Lower lobe of right lung (tissue), 2 donors: ENCODE results near the gene CTNNA3. TPM values are rescaled to one million over a fixed set of nuclear protein-coding genes. Genes with fewer than 3 reads are reported as not detected.

Experiments used
- ATAC-seq, 2 donors: fragments of 200-7000 bp; cut with Tn5 transposase; one replicate each; pipeline ENCODE4 v1.9.1; 2020 to 2022; ENCODE audit warnings: mild to moderate bottlenecking in 2 of 2, moderate library complexity in 2 of 2
- DNase-seq: peaks from one replicate; pipeline ENCODE4 v3.0.0-alpha.2; 2020
- H3K27ac ChIP-seq: fragments of 200-600 bp; one replicate; pipeline ENCODE4 v1.8.0; 2022
- H3K27me3 ChIP-seq: fragments of 200-600 bp; one replicate; pipeline ENCODE4 v1.8.0; 2022; ENCODE audit warnings: low read depth
- H3K36me3 ChIP-seq: fragments of 200-600 bp; one replicate; pipeline ENCODE4 v1.8.0; 2022; ENCODE audit warnings: mild to moderate bottlenecking
- H3K4me1 ChIP-seq: fragments of 200-600 bp; one replicate; pipeline ENCODE4 v1.8.0; 2022
- H3K4me3 ChIP-seq: fragments of 200-600 bp; one replicate; pipeline ENCODE4 v1.8.0; 2022; ENCODE audit warnings: mild to moderate bottlenecking
- H3K9me3 ChIP-seq: fragments of 200-600 bp; one replicate; pipeline ENCODE4 v1.8.0; 2022
- intact Hi-C: fragments of 100-400 bp; cut with DNase I; formaldehyde crosslinking; loops from one replicate; pipeline ENCODE4 v1.11.0; 2022
- total RNA-seq: library from RNA; stranded (reverse); fragmentation: NEBNext Ultra II Directional; extraction: Animal tissue kit (Norgen Biotek cat#: 25700); gene quantifications from one replicate; pipeline ENCODE4 v1.2.1, GENCODE V29; 2021
- TF ChIP-seq, protein P1 (sequence below): fragments of 200-600 bp; IDR thresholded peaks from one replicate; pipeline ENCODE4 v1.8.0; 2022; ENCODE audit warnings: antibody characterized with exemption, mild to moderate bottlenecking
- donor health status: DM: no; HTN: yes; CAD: no; lungs with severe emphysema.

Gene CTNNA3
- total RNA-seq, 1 donor from 2014 or later: not detected

GRCh38 chr10:66886848-66887247, 809.1 kb downstream of the CTNNA3 start:
- no peak overlapping the region for H3K4me3 ChIP-seq
- no peak for ATAC-seq
- intact Hi-C loops: no loop called here
- no peaks in the 10 kb centered on the region for H3K36me3 ChIP-seq
- H3K27ac ChIP-seq: no peak overlapping the region
- no peaks in the 10 kb centered on the region for H3K4me1 ChIP-seq
- no peak for DNase-seq
- TF ChIP-seq, protein P1, sequence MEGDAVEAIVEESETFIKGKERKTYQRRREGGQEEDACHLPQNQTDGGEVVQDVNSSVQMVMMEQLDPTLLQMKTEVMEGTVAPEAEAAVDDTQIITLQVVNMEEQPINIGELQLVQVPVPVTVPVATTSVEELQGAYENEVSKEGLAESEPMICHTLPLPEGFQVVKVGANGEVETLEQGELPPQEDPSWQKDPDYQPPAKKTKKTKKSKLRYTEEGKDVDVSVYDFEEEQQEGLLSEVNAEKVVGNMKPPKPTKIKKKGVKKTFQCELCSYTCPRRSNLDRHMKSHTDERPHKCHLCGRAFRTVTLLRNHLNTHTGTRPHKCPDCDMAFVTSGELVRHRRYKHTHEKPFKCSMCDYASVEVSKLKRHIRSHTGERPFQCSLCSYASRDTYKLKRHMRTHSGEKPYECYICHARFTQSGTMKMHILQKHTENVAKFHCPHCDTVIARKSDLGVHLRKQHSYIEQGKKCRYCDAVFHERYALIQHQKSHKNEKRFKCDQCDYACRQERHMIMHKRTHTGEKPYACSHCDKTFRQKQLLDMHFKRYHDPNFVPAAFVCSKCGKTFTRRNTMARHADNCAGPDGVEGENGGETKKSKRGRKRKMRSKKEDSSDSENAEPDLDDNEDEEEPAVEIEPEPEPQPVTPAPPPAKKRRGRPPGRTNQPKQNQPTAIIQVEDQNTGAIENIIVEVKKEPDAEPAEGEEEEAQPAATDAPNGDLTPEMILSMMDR: no peak
- no peaks in the 10 kb centered on the region for H3K27me3 ChIP-seq
- H3K9me3 ChIP-seq: no peaks in the 10 kb centered on the region

DNA sequence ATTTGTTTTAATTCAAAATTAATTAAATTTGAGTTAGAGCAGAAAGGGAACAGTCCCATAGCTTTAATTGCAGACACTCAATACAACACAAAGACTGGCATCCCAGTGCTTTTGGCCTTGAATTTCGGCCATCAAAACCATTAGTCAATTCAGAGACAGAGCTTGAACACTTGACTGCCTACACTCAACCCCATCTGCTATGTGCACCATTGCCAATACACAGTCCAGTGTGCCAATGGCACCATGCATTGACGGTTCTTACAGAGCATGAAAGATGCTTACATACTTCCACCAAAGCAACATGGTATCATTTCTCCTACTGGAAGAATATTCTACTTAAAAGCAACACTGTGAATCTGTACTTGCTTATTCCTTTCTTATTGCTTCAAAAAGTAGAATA, 813.7 kb downstream of the CTNNA3 start:
- Histone ChIP-seq H3K27ac (no peak overlapping the region), H3K27me3 (no peaks in the 10 kb centered on the region), H3K36me3 (no peaks in the 10 kb centered on the region), H3K4me3 (no peak overlapping the region), H3K4me1 (no peaks in the 10 kb centered on the region), H3K9me3 (no peaks in the 10 kb centered on the region)
- intact Hi-C loops: no loop called here
- ATAC-seq (no peak), DNase-seq (no peak)
- TF ChIP-seq, protein P1: no peak

GRCh38 chr10:66881814-66882213, 814.2 kb downstream of the CTNNA3 start:
- H3K9me3 ChIP-seq: no peaks in the 10 kb centered on the region
- ATAC-seq: no peak
- H3K4me3 ChIP-seq: no peak overlapping the region
- no peaks in the 10 kb centered on the region for H3K36me3 ChIP-seq
- TF ChIP-seq, protein P1: no peak
- no peak overlapping the region for H3K27ac ChIP-seq
- intact Hi-C loops: no loop called here
- no peak for DNase-seq
- H3K4me1 ChIP-seq: no peaks in the 10 kb centered on the region
- no peaks in the 10 kb centered on the region for H3K27me3 ChIP-seq

GRCh38 chr10:66880826-66881225, 815.2 kb downstream of the CTNNA3 start:
- TF ChIP-seq, protein P1: no peak
- Histone ChIP-seq H3K4me1 (no peaks in the 10 kb centered on the region), H3K4me3 (no peak overlapping the region), H3K27ac (no peak overlapping the region), H3K27me3 (no peaks in the 10 kb centered on the region), H3K36me3 (no peaks in the 10 kb centered on the region), H3K9me3 (no peaks in the 10 kb centered on the region)
- ATAC-seq: no peak
- intact Hi-C loops: no loop called here
- DNase-seq: no peak

GRCh38 chr10:66880292-66880691, 815.7 kb downstream of the CTNNA3 start:
- H3K4me1 ChIP-seq: no peaks in the 10 kb centered on the region
- no peak overlapping the region for H3K27ac ChIP-seq
- ATAC-seq (no peak), DNase-seq (no peak)
- H3K4me3 ChIP-seq: no peak overlapping the region
- intact Hi-C loops: no loop called here
- H3K27me3 ChIP-seq: no peaks in the 10 kb centered on the region
- no peaks in the 10 kb centered on the region for H3K36me3 ChIP-seq
- no peaks in the 10 kb centered on the region for H3K9me3 ChIP-seq
- TF ChIP-seq, protein P1: no peak

DNA sequence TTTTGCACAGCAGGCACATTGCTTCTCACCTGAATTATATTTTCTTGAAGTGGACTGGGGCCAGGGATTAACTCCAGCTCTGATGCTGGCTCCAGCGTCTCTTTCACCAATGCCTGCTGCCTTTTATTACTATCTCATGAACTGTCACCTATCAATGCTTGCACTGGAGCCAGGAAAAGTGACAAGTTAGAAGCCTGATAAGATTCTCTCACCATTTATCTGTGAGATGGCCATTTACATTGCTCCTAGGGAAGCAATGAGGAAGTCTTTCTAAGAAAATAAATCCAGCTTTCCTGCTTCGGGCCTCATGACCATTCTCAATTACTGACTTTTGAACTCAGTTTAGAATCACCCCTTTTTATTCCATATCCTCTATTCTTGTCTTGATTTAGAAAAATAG, 818.6 kb downstream of the CTNNA3 start:
- Histone ChIP-seq H3K27ac (no peak overlapping the region), H3K36me3 (no peaks in the 10 kb centered on the region), H3K9me3 (no peaks in the 10 kb centered on the region), H3K27me3 (no peaks in the 10 kb centered on the region), H3K4me3 (no peak overlapping the region), H3K4me1 (no peaks in the 10 kb centered on the region)
- TF ChIP-seq, protein P1: no peak
- no peak for DNase-seq
- ATAC-seq: no peak
- intact Hi-C loops: no loop called here
